Osteoblast (primary cell): ENCODE data around the gene C1orf105. TPM values are rescaled to one million over a fixed set of nuclear protein-coding genes. Genes with fewer than 3 reads are reported as not detected.
A peak's percentile ranks its signal among the peaks of the same experiment; 100 is the strongest.

Source experiments
- DNase-seq: peaks from one replicate; pipeline ENCODE4 v3.0.0; 2011; ENCODE audit warnings: low spot score, mixed read lengths; ENCODE audit not compliant: insufficient read length; ENCODE audit errors: missing footprints
- H2AFZ ChIP-seq: 2 replicates; pipeline ENCODE4 v1.6.0; 2011; ENCODE audit warnings: mild to moderate bottlenecking, low read length
- H3K27ac ChIP-seq: 2 replicates; pipeline ENCODE4 v1.5.1; 2011; ENCODE audit warnings: mild to moderate bottlenecking, low read depth, low read length, moderate library complexity
- H3K27me3 ChIP-seq: 2 replicates; pipeline ENCODE4 v1.6.0; 2012; ENCODE audit warnings: mild to moderate bottlenecking, control low read depth, inconsistent platforms, low read length, moderate library complexity; ENCODE audit not compliant: insufficient read depth
- H3K36me3 ChIP-seq: 2 replicates; pipeline ENCODE4 v1.5.1; 2011; ENCODE audit warnings: mild to moderate bottlenecking, low read length, control low read depth, moderate library complexity; ENCODE audit not compliant: insufficient read depth
- H3K4me1 ChIP-seq: 2 replicates; pipeline ENCODE4 v1.5.1; 2011; ENCODE audit warnings: mild to moderate bottlenecking, low read length, control low read depth, moderate library complexity; ENCODE audit not compliant: insufficient read depth
- H3K4me2 ChIP-seq: 2 replicates; pipeline ENCODE4 v1.6.0; 2011; ENCODE audit warnings: mild to moderate bottlenecking, low read length; ENCODE audit not compliant: insufficient read depth
- H3K4me3 ChIP-seq: fragments of 200-600 bp; sonication (generic); 3 replicates; pipeline ENCODE4 v1.5.1; 2012; ENCODE audit warnings: mild to moderate bottlenecking, low read length, inconsistent platforms; ENCODE audit not compliant: insufficient read depth
- H3K79me2 ChIP-seq: 2 replicates; pipeline ENCODE4 v1.6.0; 2012; ENCODE audit warnings: mild to moderate bottlenecking, low read length, control low read depth, inconsistent platforms; ENCODE audit not compliant: insufficient read depth
- H3K9me3 ChIP-seq: 2 replicates; pipeline ENCODE4 v1.5.1; 2011; ENCODE audit warnings: low read depth, low read length, control low read depth
- H4K20me1 ChIP-seq: 2 replicates; pipeline ENCODE4 v1.6.0; 2012; ENCODE audit warnings: mild to moderate bottlenecking, low read length, control low read depth; ENCODE audit not compliant: insufficient read depth
- CTCF ChIP-seq: IDR thresholded peaks from 2 replicates; pipeline ENCODE4 v1.5.1; 2011; ENCODE audit warnings: mild to moderate bottlenecking, low read depth, low read length, moderate library complexity; ENCODE audit errors: extremely low read depth
- total RNA-seq: library from RNA; depleted of rRNA; stranded (reverse); fragments of >200 nt; gene quantifications from 2 replicates; pipeline ENCODE4 v1.2.3, GENCODE V29; 2012

Gene C1orf105
- total RNA-seq, 1 donor: not detected

DNA sequence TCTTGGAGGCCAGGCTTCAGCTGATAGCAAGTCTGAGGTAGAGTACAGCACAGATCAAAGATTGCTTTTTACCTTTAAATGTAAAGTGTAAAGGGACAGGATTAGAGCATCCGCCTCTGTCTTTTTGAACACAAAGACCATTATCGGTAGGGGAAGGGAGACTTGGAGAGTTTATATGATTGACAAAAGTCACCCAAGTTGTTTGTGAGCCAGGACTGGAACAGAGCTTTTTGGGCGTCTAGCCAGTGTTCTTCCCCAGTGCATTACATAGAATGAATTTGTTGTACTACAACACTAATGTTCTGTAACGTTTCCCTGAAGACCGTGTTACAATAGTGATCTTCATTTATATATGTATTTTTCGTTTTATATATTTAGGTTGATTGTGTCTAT is 32.7 kb downstream of the C1orf105 start:
- H3K4me3 ChIP-seq: no peak overlapping the region
- no peak for TF ChIP-seq CTCF
- H3K27ac ChIP-seq: no peak overlapping the region
- DNase-seq: no peak
- no peaks in the 10 kb centered on the region for H4K20me1 ChIP-seq
- no peak overlapping the region for H3K4me2 ChIP-seq
- no peak overlapping the region for H2AFZ ChIP-seq
- no peaks in the 10 kb centered on the region for H3K36me3 ChIP-seq
- peaks cover 5% of the 10 kb centered on the region for H3K27me3 ChIP-seq
- H3K79me2 ChIP-seq: no peaks in the 10 kb centered on the region
- H3K4me1 ChIP-seq: peaks cover 13% of the 10 kb centered on the region
- no peaks in the 10 kb centered on the region for H3K9me3 ChIP-seq

- no peak for TF ChIP-seq CTCF
- DNase-seq: peak; percentile 8
- Histone ChIP-seq H3K36me3 (no peaks in the 10 kb centered on the region), H3K79me2 (no peaks in the 10 kb centered on the region), H3K4me3 (no peak overlapping the region), H3K4me1 (peaks cover 13% of the 10 kb centered on the region), H3K9me3 (no peaks in the 10 kb centered on the region), H3K27ac (no peak overlapping the region), H2AFZ (no peak overlapping the region), H3K4me2 (no peak overlapping the region), H3K27me3 (peaks cover 6% of the 10 kb centered on the region), H4K20me1 (no peaks in the 10 kb centered on the region)
Measured at GRCh38 chr1:172453607-172454006, 33.1 kb downstream of the C1orf105 start.

DNA sequence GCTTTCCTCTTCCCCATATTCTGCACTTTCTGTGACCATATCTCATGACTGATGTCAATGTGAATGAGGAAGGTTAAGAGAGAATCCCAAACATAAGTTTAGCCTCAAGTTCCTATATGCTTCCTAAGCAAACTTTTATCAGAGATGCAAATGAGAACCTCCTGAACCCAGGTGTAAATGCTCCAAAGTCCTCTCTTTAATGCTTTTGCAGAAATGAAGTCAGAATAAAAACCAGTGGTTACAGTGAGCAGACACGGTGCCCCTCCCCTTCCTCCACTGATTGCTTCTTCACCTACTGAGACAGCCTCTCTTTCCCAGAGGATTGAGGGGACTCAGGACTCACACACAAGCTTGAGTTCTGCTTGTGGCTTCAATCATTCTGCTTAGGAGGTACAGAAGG is 35.0 kb downstream of the C1orf105 start:
- H3K27me3 ChIP-seq: peaks cover 9% of the 10 kb centered on the region
- no peaks in the 10 kb centered on the region for H3K9me3 ChIP-seq
- no peak for DNase-seq
- H2AFZ ChIP-seq: no peak overlapping the region
- no peak overlapping the region for H3K4me3 ChIP-seq
- H3K4me2 ChIP-seq: no peak overlapping the region
- H3K4me1 ChIP-seq: peaks cover 8% of the 10 kb centered on the region
- no peak for TF ChIP-seq CTCF
- no peaks in the 10 kb centered on the region for H3K79me2 ChIP-seq
- no peaks in the 10 kb centered on the region for H4K20me1 ChIP-seq
- H3K27ac ChIP-seq: no peak overlapping the region
- no peaks in the 10 kb centered on the region for H3K36me3 ChIP-seq

GRCh38 chr1:172456344-172456769 is 35.9 kb downstream of the C1orf105 start:
- Histone ChIP-seq H3K79me2 (no peaks in the 10 kb centered on the region), H3K4me2 (no peak overlapping the region), H3K4me3 (no peak overlapping the region), H2AFZ (no peak overlapping the region), H4K20me1 (no peaks in the 10 kb centered on the region), H3K27ac (no peak overlapping the region), H3K9me3 (no peaks in the 10 kb centered on the region), H3K36me3 (no peaks in the 10 kb centered on the region), H3K27me3 (peaks cover 9% of the 10 kb centered on the region), H3K4me1 (peaks cover under 1% of the 10 kb centered on the region)
- DNase-seq: no peak
- no peak for TF ChIP-seq CTCF
